GM18508 (cell line): Measurements from ENCODE around the gene RBBP8NL.

ENCODE experiments used
- ATAC-seq: cut with Tn5 transposase; IDR thresholded peaks from one replicate; pipeline ENCODE4 v1.9.1; 2021; ENCODE audit warnings: moderate number of reproducible peaks; ENCODE audit not compliant: insufficient read depth, unreplicated experiment

Gene RBBP8NL

DNA sequence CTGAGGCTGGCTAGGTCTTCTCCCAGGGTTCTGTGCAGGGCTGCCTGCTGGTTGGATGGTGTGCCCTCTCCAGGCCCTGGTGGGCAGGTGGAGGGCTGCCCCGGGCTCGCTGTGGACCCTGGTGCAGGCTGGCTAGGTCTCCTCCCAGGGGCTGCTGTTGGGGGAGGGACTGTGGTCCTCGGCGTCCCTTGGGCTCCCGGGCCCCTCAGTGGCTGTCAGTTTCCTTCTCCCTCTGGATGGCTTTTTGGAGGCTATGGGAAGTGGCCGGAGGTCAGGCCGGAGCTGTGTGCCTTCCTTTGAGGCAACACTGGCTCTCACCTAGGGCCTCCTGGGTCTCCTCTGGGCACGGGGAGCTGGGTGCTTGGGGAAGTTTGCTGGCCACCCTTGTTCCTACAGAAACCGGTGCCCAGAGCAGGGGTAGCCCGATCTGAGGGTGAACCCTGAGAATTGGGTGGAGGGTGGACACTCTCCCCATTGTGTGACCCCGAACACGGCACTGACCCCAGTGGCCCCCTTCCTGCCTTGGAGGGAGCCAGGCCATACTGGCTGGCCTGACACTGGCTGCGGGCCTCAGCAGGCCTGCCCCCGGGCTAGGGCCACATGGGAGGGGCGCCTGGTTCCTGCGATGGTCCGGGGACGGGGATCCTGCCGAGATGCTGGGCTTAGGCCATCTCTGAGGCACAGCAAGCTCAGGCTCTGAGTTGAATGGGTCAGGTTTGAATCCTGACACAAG, 16.4 kb downstream of the RBBP8NL start:
- ATAC-seq, result no peak

DNA sequence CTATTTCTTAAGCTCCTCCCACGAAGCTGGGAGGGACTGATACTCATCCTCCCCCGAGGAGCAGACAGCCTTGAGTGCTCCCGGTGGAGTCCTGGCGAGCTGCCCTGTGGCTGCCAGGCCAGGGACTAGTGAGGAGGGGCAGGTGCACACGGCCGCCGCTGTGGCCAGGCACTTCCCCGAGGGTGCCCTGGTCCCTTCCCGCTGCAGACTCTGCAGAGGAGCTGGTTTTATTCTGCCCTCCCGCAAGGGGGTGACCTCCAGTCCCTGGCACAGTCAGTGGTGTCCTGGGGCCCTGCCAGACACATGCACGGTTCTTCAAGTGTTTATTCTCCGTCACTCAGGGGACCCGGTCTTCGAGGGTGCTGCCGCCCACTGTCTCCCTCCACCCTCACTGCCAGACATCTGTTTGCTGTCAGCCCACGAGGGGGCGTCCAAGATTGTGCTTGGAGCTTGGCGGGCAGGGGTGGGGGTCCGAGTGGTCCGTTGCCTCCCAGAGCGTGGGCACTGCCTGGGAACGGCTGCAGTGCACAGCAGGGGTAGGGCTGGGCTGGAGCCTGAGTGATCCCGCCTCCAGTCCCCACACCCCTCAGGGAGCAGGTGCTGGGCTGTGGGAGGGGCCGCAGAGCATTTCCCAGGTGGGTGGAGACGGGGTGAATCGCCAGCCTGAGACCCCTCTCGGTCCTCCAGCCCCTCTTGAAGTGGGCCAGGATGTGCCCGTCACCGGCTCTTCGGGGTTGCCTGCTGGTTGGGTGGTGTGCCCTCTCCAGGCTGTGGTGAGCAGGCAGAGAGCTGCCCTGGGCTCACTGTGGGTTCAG, 17.2 kb downstream of the RBBP8NL start:
- no peak for ATAC-seq

DNA sequence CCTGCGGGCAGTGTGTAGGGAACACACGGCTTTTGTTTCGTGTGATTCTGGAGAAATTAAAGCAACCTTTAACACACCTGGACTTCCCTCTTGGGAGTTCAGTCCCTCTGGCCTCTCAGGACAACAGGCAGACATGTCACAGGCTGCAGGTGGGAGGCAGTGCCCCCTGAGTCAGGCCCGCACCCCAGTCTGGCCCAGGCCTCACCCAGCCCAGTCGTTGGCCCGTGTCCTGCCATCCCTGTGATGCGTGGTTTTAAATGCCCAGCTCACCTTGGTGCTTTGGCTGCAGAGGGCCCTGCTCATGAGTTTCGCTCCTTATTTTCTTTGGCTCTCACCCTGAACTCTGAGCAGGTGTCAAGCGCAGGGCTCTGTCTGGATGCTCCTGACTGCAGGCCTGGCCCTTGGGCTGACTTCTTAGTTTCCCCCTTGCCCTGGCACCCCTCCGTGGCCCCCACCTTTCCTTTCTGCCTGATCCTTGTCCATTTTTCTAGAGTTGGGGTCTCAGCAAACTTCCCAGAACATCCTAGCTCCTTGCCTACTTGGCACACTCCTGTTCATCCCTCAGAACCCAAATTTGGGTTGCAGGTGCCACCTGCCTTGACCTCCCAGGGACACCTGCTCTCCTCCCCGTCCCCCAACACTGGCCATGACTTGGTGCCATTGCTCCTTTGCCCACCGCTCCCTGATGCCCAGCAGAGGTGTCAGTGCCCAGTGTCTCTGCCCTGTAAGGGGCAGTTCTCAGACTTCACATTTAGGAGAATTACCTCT, 18.1 kb downstream of the RBBP8NL start:
- ATAC-seq, result no peak

DNA sequence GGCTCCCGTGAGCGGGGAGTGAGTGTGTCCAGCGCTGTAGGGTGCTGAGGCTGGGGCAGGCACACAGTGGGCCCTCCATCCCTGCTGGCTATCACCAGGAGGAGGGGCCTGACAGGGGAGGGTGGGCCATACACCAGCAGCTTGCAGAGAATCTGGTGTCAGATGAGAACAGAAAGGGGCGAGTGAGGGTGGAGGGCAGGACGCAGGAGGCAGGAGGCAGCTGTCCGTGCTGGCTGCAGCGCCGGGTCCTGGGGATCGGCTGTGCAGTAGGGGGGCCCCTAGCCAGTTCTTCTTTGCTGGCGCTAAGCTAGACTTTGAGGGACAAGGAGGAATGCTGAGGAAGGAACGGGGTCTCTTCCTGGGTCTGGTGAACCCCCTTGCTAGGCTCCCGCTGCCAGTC, 18.7 kb downstream of the RBBP8NL start:
- ATAC-seq, result no peak

DNA sequence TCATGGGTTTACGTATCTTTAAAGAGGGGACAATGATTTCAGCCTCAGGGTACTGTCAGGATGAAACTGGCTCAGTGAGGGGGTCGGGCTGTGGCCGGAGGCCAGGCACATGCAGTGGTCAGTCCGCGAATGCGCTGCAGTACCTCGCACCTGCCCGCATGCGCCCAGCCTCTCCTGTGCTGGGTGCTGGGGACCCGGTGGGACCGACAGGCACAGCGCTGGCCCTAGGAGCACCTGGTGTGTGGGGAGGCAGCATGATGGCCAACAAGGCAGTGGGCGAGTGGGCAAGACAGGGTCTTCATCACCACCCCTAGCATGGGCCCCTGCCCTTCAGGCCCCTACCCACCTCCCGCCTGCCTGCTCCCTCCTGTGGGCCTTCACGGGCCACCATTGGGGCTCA, 19.3 kb downstream of the RBBP8NL start:
- no peak for ATAC-seq

DNA sequence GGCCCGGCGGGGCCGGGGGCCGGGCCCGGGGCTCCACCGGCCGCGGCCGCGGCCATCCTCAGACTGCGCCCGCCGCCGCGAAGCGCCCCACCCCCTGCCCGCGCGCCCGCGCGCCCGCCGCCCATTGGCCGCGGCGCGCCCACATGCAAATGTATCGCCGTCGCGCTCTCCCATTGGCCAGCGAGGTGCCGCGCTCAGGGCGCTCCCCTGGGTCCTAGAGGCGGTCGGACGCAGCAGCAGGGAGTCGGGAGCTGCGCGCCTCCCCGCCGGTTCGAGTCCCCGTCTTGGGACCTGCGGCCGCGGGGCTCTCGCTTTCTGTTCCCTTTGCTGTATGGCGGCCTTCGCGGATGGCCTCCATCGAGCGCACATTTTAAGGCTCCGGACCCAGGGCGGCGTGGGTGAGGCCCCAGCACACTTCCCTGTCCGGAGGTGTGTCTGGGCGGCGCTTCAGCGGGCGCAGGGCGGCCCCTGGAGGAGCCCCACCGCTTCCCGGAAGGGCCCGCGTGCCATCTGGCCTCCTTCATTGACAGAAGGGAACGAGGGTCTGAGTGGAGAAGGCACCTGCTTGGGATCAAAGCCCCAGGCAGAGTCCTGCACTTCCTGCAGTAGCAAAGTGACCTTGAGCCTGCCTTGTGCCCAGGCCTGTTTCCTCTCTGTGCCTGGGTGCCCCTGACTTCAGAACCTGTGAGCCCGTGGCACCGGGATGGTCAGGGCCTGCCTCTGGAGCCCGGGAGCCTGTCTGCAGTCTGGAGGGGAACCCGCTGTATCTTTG, 19.9 kb downstream of the RBBP8NL start, which contains the start of gene CABLES2:
Gene CABLES2 (minus strand): TSS at position 65 of the 772 bp plus-strand sequence. CDS start 9 bp downstream, at position 56.
- ATAC-seq, result peak; percentile 47

DNA sequence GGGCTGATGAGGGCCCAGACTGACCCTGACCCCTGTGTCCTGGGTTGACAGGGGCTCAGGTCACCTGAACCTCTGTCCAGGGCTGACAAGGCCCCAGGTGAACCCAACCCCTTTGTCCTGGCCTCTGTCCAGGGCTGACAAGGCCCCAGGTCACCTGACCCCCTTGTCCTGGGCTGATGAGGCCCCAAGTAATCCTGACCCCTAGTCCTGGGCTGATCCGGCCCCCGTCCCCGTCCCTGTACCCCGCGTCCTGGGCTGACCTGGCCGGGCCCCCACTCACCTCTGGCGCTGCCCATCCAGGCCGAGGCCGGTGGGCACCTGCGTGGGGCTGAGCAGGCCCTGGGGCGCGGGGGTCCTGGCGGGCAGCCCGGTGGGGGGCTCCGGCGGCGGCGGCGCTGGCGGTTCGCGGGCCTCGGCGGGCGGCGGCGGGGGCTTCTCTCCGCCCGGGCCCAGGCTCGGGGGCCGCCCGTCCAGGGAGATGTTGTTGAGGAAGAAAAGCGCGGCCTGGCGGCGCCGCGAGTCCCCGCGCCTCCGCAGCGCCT, 20.6 kb downstream of the RBBP8NL start:
- no peak for ATAC-seq

DNA sequence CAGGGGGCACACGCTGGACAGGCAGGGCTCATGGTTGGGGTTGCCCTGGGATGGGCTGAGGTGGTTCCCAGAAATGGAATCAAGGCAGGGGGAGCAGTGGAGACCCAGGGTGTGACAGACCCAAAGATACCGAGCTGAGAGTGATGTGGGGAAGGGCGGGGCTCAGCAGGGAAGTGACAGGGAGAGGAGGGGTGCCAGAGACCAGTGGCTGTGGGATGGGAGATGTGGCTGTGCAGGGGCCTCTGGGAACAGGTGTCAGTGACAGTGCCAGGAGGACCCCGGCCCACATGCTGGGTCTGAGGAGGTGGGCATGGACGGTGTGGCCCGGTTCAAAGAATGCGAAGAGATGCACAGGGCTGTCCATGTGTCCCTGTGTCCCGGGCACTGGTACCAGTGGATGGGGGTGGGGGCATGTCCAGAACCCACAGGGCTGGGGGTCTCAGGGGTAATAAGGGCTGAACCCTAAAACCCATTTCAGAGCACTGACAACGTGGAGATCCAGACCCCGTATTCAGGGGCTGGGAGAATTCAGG, 21.3 kb downstream of the RBBP8NL start:
- no peak for ATAC-seq

DNA sequence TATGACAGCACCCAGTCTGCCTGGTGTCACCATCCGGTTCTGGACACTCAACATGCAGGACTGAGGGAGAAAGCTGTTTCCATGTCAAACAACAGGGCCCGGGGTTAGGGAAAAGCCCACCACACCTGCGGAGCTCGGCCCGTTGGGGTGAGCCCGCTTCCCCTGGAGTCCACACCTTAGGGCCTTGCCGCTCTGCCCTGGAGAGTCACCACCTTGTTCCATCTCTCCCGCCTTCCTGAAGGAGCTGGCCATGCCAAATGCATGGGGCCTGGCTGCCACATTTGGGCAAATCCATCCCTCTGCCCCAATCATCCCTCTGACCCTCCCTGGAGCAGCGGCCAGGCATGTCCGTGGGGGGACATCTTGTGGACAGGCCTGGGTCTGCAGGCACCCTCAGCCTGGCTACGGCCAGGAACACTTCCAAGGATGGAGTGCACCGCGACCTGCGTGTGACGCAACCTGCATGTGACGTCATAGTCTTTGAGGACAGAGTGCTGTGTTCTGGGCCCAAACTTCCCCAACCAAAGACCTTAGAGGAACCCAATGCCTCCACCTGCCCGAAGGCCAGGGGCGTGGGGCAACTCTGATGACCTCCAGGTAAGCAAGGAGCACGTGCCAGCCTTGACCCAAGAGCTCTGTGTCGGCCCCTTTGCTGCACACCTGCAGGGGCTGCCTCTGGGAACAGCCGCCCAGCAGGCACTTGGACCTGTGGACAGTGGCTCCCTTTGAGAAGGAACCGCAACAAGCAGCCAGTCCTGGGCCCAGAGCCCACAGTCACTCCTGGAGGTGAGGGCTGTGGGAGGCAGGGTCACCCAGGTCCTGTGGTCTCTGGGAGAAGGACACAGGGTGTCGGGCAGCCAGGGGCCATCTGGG, 22.0 kb downstream of the RBBP8NL start:
- ATAC-seq, result no peak

DNA sequence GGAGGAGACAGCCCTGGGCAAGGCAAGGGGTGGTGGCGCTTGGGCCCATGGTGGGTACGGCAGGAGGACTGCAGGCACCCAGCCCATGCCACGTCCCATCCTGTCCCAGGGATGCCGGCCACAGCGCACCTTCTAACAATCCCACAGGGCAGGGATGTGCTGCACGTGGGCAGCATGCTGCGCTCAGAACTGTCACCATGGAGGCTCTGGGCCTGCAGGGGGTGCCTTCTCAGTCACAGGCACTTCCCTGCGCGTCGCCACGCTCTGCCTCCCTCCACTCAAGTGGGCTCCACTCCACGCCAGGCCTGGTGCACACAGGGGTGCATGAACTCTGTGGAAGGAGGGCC, 22.6 kb downstream of the RBBP8NL start:
- no peak for ATAC-seq

DNA sequence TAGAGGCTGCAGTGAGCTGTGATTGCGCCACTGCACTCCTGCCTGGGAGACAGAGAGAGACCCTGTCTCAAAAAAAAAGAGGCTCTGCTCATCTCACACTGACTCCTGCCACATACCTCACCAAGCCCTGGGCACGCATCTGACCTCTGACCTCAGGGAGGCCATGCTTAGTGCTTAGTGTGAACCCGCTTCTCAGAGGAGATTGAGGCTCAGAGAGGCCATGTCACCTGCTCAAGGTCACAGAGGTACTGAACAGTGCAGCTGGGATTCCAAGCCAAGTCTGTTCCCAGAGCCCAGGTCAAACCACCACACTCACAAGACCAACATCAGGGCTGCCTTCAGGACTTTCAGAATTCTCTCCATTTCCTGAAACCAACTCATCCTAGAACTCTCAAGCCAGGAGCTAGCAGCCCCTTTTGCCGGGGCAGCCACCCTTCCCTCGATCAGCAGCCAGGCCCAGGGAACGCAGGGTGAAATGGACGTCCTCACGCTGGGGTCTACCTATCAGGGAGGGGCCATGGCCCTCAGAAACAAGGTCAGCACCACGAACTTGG, 23.1 kb downstream of the RBBP8NL start:
- ATAC-seq, result no peak

DNA sequence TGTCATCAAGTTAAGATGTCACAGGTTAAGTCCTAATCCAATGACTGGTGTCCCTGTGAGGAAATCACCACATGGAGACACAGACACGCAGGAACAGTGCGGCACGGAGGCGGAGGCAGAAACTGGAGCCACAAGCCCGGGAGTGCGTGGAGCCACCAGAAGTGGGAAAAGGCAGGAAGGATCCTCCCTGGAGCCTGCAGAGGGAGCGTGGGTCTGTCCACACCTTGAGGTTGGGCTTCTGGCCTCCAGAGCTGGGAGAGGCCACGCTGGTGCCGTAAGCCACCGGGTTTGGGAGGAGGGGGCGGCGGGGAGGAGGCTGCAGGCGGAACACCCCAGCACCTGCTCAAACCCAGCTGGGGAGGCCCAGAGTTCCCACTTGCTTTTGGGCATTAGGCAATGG, 24.0 kb downstream of the RBBP8NL start:
- no peak for ATAC-seq

DNA sequence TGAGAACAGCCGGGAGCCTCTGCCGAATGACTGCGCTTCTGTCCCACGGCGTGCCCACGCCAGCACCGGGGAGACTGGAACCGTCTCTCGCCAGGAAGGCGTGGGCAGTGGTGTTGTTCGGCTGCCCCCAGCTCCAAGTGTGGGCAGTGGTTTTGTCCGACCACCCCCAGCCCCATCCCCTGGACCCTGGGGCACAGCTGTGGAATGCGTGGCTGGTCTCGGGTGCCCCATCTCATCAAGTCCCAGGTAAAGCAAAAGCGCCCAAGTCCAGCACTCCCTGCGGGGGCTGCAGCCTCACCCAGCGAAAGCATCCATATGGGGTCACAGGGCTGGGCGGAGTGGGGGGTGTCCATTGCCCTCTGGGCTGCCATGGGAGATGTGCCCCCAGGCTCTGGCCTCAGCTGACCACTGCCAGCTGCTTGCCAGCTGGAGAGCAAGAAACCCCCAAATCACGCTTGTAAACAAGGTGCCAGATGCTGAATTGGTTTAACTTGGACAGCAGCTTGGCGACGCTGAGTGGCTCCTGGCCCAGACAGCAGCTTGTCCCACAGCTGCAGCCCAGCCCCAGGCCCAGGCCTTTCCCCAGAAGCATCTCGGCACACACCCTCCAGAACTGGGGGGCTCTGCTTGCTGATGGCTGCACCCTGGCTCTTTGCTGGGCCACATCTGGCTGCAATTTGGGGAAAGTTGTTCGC, 24.7 kb downstream of the RBBP8NL start:
- no peak for ATAC-seq

DNA sequence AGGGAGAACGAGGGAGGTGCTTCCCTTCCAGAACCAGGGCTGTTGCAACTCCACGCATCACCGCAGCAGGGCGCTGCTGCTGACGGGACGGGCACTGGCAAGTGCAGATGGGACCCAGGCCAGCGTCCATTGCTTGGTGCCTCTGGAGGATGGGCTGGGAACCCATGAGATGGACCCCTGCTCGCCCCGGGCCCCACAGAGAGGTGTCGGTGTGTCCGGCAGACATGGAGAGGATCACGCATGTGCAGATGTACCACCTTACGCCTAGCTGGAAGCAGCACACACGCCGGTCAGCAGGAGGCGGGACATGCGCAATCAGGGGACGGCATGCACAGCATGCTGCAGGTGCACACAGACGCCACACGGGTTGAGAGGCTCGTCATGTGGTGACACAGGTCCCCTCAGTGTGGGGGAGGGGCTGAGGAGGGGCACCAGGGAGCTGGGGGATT, 26.0 kb downstream of the RBBP8NL start:
- no peak for ATAC-seq

DNA sequence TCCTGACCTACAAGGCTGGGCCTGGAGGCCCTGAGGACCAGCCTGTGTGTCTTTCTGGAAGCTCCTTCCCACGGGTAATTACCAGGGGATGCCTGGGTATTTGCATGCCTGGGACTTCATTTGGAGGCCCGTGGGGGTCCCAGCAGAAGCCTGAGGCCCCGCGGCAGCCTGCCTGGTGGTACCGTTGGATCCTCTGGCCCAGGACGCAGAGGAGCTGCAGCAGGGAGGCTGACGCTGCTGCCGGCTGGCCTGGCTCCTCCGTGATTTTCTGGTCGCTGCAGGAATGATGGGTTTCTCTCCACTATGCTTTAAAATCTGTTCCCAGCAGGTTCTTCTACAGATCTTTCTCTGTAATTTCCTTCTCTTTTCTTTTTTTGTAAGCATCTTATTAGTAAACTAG, 26.8 kb downstream of the RBBP8NL start:
- ATAC-seq, result no peak

DNA sequence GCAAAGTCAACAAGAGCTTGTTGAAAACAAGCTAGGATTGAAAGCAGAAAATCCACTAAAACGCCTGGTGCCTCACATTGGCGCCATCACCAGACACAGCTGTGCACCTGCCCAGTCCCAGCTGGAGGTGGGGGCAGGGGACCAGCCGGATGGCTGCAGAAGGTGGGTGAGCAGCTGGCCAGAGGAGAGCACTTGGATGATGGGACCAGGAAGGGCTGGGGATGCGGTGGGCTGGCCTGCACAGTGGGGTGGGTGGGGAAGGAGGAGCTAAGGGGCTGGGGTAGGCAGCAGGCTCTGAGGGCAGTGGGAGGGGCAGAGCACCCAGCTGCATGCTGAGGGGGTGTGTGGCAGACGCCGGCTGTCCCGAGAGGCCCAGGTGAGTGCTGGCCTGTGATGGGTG, 27.3 kb downstream of the RBBP8NL start:
- no peak for ATAC-seq

DNA sequence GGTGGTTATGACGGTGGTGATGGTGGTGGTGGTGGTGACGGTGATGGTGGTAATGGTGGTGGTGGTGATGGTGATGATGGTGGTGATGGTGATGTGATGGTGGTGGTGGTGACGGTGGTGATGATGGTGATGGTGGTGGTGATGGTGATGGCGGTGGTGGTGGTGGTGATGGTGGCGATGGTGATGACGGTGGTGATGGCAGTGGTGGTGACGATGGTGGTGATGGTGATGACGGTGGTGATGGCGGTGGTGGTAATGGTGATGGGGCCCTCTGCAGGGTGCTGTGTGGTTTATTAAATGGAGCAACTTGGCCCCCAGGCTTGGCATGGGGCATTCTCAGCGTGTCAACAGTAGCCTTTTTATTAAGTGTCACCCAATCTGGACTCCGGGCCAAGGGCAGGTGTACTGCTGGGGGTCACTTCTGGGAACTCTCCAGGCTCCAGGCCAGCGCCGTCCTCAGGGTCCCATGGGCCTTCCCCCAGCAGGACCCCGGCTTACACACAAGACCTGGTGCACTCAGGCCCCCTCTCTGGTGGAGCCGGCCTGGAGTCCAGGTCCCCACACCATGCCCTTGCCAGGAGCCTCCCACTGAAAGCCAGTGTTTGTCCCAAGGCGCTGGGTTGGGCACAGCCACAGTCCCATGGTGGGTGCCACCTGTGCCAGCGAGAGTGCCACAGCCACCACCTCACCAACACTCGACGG, 29.1 kb downstream of the RBBP8NL start:
- no peak for ATAC-seq
